HG03175 (cell line): ENCODE measurements around the gene LAPTM5.
"Not testable (repeated sequence)": the region's sequence is repeated elsewhere in the genome, so short reads cannot be mapped to it uniquely, and the experiment has no call there.

Source experiments
- ATAC-seq: cut with Tn5 transposase; IDR thresholded peaks from one replicate; pipeline ENCODE4 v1.9.1; 2021; ENCODE audit warnings: mild to moderate bottlenecking, moderate library complexity; ENCODE audit not compliant: unreplicated experiment

The LAPTM5 gene

GRCh38 chr1:30773722-30774358, 16.3 kb upstream of the LAPTM5 start:
- ATAC-seq: no peak

- no peak for ATAC-seq
These were observed 13.4 kb upstream of the LAPTM5 start for GRCh38 chr1:30771005-30771404.

GRCh38 chr1:30770150-30770549, 12.6 kb upstream of the LAPTM5 start:
- ATAC-seq: no peak

- ATAC-seq: no peak
These were observed 11.5 kb upstream of the LAPTM5 start for GRCh38 chr1:30768830-30769718.

GRCh38 chr1:30768159-30768829, 10.7 kb upstream of the LAPTM5 start:
- ATAC-seq: no peak

- not testable (repeated sequence) for ATAC-seq
These were observed 9.4 kb upstream of the LAPTM5 start for GRCh38 chr1:30766948-30767347.

GRCh38 chr1:30765556-30766434, 8.2 kb upstream of the LAPTM5 start:
- no peak for ATAC-seq

GRCh38 chr1:30764939-30765555, 7.5 kb upstream of the LAPTM5 start:
- no peak for ATAC-seq

GRCh38 chr1:30764396-30764795, 6.8 kb upstream of the LAPTM5 start:
- ATAC-seq: no peak

- no peak for ATAC-seq
These were observed 6.2 kb upstream of the LAPTM5 start for GRCh38 chr1:30763651-30764248.

GRCh38 chr1:30762930-30763650, 5.5 kb upstream of the LAPTM5 start:
- no peak for ATAC-seq

- ATAC-seq: no peak
These were observed 4.8 kb upstream of the LAPTM5 start for GRCh38 chr1:30762152-30762929.

- ATAC-seq: no peak
These were observed 4.0 kb upstream of the LAPTM5 start for GRCh38 chr1:30761381-30762151.

- ATAC-seq: no peak
These were observed 3.2 kb upstream of the LAPTM5 start for GRCh38 chr1:30760596-30761324.

GRCh38 chr1:30759718-30760281, 2.2 kb upstream of the LAPTM5 start:
- no peak for ATAC-seq

GRCh38 chr1:30758785-30759380, 1.3 kb upstream of the LAPTM5 start:
- ATAC-seq: no peak
